ENCODE data around the gene FIGNL2.

Gene FIGNL2

DNA sequence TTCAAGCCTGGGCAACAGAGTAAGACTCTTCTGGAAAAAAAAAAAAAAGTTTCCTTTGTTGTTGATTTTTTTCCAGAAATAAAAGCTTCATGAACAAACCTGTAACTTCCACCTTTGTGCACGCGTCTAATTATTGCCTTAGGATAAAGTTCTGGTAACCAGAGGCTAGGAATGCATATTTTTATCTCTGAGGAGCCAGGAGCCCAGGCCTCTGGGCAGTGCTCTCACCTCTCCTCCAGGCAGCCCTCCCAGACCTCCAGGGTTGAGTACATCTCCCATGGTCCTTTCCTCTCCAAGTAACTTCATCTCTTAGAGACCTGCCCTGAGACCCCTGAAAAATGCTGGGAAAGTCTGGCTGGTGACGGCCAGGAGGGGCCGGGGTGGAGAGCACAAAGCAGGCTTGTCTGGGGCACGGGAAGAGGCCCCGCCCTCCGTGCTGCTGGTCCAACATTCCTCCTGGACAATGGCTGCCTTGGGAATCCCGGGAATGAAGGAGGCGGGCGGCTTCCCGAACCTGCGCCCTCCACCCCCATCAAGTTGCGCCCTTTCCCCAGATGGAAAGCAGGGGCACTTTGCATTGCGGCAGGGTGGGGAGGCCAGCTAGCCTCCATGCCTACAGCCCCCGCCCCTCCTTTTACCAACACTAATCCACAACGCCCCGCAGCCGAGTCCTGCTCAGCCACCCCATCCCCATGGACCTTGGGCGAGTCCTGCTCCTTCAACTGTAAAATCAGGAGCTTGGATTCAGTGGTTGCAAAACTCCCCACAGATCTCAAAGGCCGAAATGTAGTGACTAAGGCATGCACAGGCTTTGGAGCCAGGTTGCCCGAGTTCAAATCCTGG is 7.3 kb upstream of the FIGNL2 start:
- Histone ChIP-seq H3K27me3 (replicated peaks) (peaks cover 15% of the 10 kb centered on the region), H3K36me3 (replicated peaks) (no peaks in the 10 kb centered on the region), H3K4me3 (ENCODE audit: low read depth, low read length) (peak overlapping the region; percentile 48), H3K27ac (no peak overlapping the region)
- in situ Hi-C loops (cut with HindIII; ENCODE audit: low pct_ligation_motif_present, low sequenced_read_pairs) = no loop called here
- no peak for TF ChIP-seq CTCF (IDR thresholded peaks at IDR 0.05; ENCODE audit: low read depth, low read length, missing control alignments)
- DNase-seq = no peak

DNA sequence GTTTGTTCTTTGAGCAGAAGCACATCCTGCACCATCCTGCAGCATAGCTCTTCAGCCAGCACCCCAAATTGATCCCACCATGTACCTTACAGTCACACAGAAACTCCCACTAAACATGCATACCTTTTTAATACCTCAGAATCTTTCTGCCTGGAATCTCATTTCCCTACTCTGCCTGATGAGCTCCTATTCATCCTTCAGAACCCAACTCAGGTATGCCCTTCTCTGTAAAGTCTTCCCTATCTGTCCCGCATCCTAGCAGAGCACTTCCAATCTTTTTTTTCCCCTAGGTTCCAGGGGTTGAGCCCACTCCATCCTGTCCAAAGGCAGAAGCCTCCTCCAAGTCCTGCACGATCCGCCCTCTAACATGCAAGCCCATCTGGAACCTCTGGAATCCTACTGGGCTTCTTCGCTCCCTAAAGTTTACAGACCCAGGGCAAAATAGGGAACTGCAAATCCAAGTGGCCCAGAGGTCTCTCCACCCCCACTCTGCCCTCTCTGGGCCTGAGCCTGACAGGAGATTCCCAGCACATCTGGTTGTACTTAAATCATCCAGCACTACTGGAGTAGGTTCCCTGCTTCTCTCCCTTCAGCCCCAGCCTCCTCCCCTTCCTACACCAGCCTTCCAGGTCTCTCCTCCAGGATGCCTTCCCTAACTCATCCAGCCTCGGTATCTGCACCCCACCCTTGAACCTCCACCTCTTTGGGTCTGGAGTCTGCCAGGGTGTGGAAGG is 4.1 kb upstream of the FIGNL2 start:
- no peak for DNase-seq
- H3K27me3 ChIP-seq (replicated peaks) = peaks cover 36% of the 10 kb centered on the region
- no peak for TF ChIP-seq CTCF (IDR thresholded peaks at IDR 0.05; ENCODE audit: low read depth, low read length, missing control alignments)
- no peaks in the 10 kb centered on the region for H3K36me3 ChIP-seq (replicated peaks)
- in situ Hi-C loops (cut with HindIII; ENCODE audit: low pct_ligation_motif_present, low sequenced_read_pairs) = no loop called here
- no peak overlapping the region for H3K4me3 ChIP-seq (ENCODE audit: low read depth, low read length)
- no peak overlapping the region for H3K27ac ChIP-seq

GRCh38 chr12:51851413-51852124 is 3.1 kb upstream of the FIGNL2 start:
- H3K27ac ChIP-seq = no peak overlapping the region
- DNase-seq = no peak
- peaks cover 43% of the 10 kb centered on the region for H3K27me3 ChIP-seq (replicated peaks)
- H3K4me3 ChIP-seq (ENCODE audit: low read depth, low read length) = no peak overlapping the region
- H3K36me3 ChIP-seq (replicated peaks) = no peaks in the 10 kb centered on the region
- in situ Hi-C loops (cut with HindIII; ENCODE audit: low pct_ligation_motif_present, low sequenced_read_pairs) = no loop called here
- no peak for TF ChIP-seq CTCF (IDR thresholded peaks at IDR 0.05; ENCODE audit: low read depth, low read length, missing control alignments)

GRCh38 chr12:51850965-51851299 is 2.4 kb upstream of the FIGNL2 start:
- DNase-seq = no peak
- Histone ChIP-seq H3K4me3 (ENCODE audit: low read depth, low read length) (no peak overlapping the region), H3K27me3 (replicated peaks) (peaks cover 42% of the 10 kb centered on the region)

More at GRCh38 chr12:51850965-51851299, 2.4 kb upstream of the FIGNL2 start:
- in situ Hi-C loops (cut with HindIII; ENCODE audit: low pct_ligation_motif_present, low sequenced_read_pairs) = no loop called here
- no peak overlapping the region for H3K27ac ChIP-seq
- TF ChIP-seq CTCF (IDR thresholded peaks at IDR 0.05; ENCODE audit: low read depth, low read length, missing control alignments) = no peak
- no peaks in the 10 kb centered on the region for H3K36me3 ChIP-seq (replicated peaks)

Measured in brain microvascular endothelial cell (primary cell).